ENCODE results near the gene PNPLA5. TPM values are rescaled to one million over a fixed set of nuclear protein-coding genes. Genes with fewer than 3 reads are reported as not detected.

PNPLA5 gene, protein sequence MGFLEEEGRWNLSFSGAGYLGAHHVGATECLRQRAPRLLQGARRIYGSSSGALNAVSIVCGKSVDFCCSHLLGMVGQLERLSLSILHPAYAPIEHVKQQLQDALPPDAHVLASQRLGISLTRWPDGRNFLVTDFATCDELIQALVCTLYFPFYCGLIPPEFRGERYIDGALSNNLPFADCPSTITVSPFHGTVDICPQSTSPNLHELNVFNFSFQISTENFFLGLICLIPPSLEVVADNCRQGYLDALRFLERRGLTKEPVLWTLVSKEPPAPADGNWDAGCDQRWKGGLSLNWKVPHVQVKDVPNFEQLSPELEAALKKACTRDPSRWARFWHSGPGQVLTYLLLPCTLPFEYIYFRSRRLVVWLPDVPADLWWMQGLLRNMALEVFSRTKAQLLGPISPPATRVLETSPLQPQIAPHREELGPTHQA
- total RNA-seq, result not detected in 2 replicates

DNA sequence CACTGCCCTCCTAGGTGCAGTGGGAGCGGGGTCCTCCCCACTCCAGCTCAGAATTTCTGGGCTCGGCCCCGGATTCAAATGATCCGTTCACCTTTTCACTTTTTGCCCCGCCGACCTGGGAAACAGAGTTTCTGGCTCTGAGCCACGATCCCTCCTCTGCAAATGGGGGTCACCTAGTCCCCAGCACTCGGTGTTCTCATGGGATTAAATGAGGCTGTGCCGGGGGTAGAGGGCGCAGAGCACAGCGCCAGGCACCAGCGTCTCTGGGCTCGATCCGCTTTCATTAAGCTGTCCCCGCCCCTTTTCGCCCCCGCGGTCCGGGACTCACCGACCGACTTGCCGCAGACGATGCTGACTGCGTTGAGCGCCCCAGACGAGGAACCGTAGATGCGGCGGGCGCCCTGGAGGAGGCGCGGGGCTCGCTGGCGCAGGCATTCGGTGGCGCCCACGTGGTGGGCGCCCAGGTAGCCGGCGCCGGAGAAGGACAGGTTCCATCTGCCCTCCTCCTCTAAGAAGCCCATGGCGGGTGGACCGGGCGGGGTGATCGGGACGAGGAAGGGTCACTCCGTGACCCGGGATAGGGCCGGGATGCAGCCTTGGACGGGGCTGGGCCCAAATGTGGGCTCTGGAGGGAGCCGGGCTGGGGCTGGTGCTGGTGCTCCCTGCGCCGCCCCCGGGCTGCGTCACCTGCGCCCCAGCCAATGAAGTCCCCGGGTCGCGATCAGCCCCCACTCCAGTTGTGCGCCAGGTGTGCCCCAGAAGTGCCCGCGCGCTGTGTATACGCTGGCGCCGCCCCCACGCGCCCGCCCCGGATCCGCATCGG lies at the start of gene PNPLA5:
TSS of gene PNPLA5 (minus strand) at position 654 of the 823 bp plus-strand sequence. CDS start at position 521, 133 bp downstream.
- no peak within 1 kb of the TSS for H3K4me3 ChIP-seq (ENCODE audit: low read depth, low read length)
- TF ChIP-seq, protein P1, sequence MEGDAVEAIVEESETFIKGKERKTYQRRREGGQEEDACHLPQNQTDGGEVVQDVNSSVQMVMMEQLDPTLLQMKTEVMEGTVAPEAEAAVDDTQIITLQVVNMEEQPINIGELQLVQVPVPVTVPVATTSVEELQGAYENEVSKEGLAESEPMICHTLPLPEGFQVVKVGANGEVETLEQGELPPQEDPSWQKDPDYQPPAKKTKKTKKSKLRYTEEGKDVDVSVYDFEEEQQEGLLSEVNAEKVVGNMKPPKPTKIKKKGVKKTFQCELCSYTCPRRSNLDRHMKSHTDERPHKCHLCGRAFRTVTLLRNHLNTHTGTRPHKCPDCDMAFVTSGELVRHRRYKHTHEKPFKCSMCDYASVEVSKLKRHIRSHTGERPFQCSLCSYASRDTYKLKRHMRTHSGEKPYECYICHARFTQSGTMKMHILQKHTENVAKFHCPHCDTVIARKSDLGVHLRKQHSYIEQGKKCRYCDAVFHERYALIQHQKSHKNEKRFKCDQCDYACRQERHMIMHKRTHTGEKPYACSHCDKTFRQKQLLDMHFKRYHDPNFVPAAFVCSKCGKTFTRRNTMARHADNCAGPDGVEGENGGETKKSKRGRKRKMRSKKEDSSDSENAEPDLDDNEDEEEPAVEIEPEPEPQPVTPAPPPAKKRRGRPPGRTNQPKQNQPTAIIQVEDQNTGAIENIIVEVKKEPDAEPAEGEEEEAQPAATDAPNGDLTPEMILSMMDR (IDR thresholded peaks at IDR 0.05; ENCODE audit: insufficient read depth, low read length, poor library complexity, severe bottlenecking), result no peak
- no peak for DNase-seq (ENCODE audit: low read depth)
- H3K36me3 ChIP-seq (ENCODE audit: control insufficient read depth, insufficient read depth, low read length), result no peaks in the 10 kb centered on the region
- H3K27me3 ChIP-seq (ENCODE audit: control insufficient read depth, insufficient read depth, low read length), result peaks cover 50% of the 10 kb centered on the region

DNA sequence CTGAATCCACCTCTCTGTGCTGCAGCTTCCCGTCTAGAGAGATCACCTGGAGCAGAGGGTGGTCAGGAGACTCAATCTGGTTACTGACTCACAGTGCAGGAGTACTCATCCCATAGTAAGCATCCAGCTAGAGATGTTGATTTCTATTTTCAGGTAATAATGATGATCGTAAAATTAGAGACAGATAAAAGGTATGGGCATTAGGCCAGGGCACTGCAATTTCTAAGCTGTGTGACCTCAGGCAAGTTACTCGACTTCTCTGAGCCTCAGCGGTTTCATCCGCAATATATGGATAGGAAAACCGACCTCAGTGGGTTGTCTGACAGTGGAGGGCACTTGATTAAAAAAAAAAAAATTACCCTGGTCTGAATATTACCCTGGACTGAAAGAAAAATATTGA lies 49.6 kb upstream of the PNPLA5 start:
- H3K4me3 ChIP-seq (ENCODE audit: low read depth, low read length), result no peak overlapping the region
- no peaks in the 10 kb centered on the region for H3K36me3 ChIP-seq (ENCODE audit: control insufficient read depth, insufficient read depth, low read length)
- TF ChIP-seq, protein P1 (IDR thresholded peaks at IDR 0.05; ENCODE audit: insufficient read depth, low read length, poor library complexity, severe bottlenecking), result no peak
- DNase-seq (ENCODE audit: low read depth), result no peak
- H3K27me3 ChIP-seq (ENCODE audit: control insufficient read depth, insufficient read depth, low read length), result no peaks in the 10 kb centered on the region

DNA sequence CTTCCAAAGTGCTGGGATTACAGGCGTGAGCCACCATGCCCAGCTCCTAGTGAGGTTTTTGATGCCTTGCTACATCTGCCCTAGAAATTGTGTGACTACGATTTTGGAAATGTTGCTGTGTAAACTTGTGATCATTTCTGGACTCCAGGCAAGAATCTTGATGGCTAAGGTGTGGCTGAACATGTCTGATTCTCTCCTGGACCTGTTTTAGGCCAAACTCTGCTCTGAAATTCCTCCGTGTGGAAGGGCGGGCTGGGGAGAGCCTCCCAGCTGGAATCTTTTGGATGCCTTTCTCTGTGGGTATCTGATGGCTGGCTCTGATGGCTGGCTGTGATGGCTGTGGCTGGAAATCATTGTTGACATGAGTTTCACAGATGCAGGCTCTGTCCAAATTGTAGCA lies 40.0 kb upstream of the PNPLA5 start:
- no peak for DNase-seq (ENCODE audit: low read depth)
- H3K27me3 ChIP-seq (ENCODE audit: control insufficient read depth, insufficient read depth, low read length), result no peaks in the 10 kb centered on the region
- TF ChIP-seq, protein P1 (IDR thresholded peaks at IDR 0.05; ENCODE audit: insufficient read depth, low read length, poor library complexity, severe bottlenecking), result no peak
- H3K4me3 ChIP-seq (ENCODE audit: low read depth, low read length), result no peak overlapping the region
- H3K36me3 ChIP-seq (ENCODE audit: control insufficient read depth, insufficient read depth, low read length), result no peaks in the 10 kb centered on the region

DNA sequence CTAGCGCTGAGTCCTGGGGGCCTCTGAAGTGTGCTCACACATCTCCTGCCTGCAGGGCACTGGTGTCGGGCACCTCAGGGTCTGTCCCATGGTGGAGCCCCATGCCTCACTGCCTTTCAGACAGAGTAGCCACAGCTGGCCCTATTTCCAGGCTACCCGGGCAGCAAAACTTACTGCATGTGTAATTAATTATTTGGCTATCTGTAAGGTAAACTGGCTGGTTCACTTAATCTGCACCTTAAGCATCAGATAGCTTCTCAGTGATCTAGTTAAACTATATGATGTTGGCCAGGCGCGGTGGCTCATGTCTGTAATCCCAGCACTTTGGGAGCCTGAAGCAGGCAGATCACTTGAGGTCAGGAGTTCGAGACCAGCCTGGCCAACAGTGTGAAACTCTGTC lies 37.1 kb upstream of the PNPLA5 start:
- H3K27me3 ChIP-seq (ENCODE audit: control insufficient read depth, insufficient read depth, low read length), result no peaks in the 10 kb centered on the region
- DNase-seq (ENCODE audit: low read depth), result no peak
- TF ChIP-seq, protein P1 (IDR thresholded peaks at IDR 0.05; ENCODE audit: insufficient read depth, low read length, poor library complexity, severe bottlenecking), result no peak
- H3K4me3 ChIP-seq (ENCODE audit: low read depth, low read length), result no peak overlapping the region
- H3K36me3 ChIP-seq (ENCODE audit: control insufficient read depth, insufficient read depth, low read length), result no peaks in the 10 kb centered on the region

DNA sequence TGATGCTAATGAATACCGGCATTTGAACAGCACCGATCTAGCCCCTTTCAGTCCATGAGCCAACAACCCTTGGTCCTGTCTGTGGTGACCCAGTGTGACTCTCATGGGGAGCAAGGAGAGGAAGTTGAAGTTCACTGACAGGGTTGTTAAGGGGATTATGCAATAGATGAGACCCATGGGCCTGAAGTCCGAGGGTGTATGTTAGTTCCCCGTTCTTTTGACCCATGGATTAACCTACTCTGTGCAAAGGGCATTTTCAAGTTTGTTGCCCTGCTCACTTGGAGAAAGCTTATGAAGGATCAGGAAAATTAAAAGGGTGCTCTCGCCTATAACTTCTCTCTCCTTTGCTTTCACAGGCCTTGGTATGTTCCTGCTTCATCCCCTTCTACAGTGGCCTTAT lies 36.7 kb upstream of the PNPLA5 start:
- Histone ChIP-seq H3K4me3 (ENCODE audit: low read depth, low read length) (no peak overlapping the region), H3K36me3 (ENCODE audit: control insufficient read depth, insufficient read depth, low read length) (no peaks in the 10 kb centered on the region), H3K27me3 (ENCODE audit: control insufficient read depth, insufficient read depth, low read length) (no peaks in the 10 kb centered on the region)
- TF ChIP-seq, protein P1 (IDR thresholded peaks at IDR 0.05; ENCODE audit: insufficient read depth, low read length, poor library complexity, severe bottlenecking), result no peak
- no peak for DNase-seq (ENCODE audit: low read depth)

Measured in kidney epithelial cell (primary cell).